SK-N-SH treated with all-trans-retinoic acid at 6 μM for 48 hours (cell line): Measurements from ENCODE around the gene ACACB.

Experiments
- ATAC-seq: fragments of 200-7000 bp; cut with Tn5 transposase; 3 replicates; pipeline ENCODE4 v1.9.1; 2020; ENCODE audit warnings: mild to moderate bottlenecking, moderate library complexity
- ARNTL ChIP-seq: fragments of 450-650 bp; formaldehyde crosslinking; IDR thresholded peaks from 2 replicates; pipeline ENCODE4 v1.5.0; 2020; ENCODE audit warnings: low read depth, mild to moderate bottlenecking, moderate library complexity, borderline replicate concordance
- BACH2 ChIP-seq: fragments of 250-450 bp; sonication (Bioruptor Pico); IDR thresholded peaks from 2 replicates; pipeline ENCODE4 v1.9.0; 2021; ENCODE audit warnings: mild to moderate bottlenecking, borderline replicate concordance
- CSDC2 ChIP-seq: fragments of 250-450 bp; sonication (Bioruptor Pico); IDR thresholded peaks from 2 replicates; pipeline ENCODE4 v1.5.0; 2020; ENCODE audit warnings: mild to moderate bottlenecking, moderate library complexity
- CSRNP3 ChIP-seq: fragments of 250-450 bp; sonication (Bioruptor Pico); IDR thresholded peaks from 2 replicates; pipeline ENCODE4 v1.5.1; 2021; ENCODE audit warnings: mild to moderate bottlenecking, moderate library complexity
- ESRRG ChIP-seq: fragments of 250-450 bp; sonication (Bioruptor Pico); IDR thresholded peaks from 2 replicates; pipeline ENCODE4 v1.6.1; 2021; ENCODE audit warnings: mild to moderate bottlenecking
- ISL1 ChIP-seq: fragments of 250-450 bp; sonication (Bioruptor Pico); IDR thresholded peaks from 2 replicates; pipeline ENCODE4 v2.1.2; 2022; ENCODE audit warnings: mild to moderate bottlenecking, moderate library complexity
- OSR1 ChIP-seq: fragments of 250-450 bp; sonication (Bioruptor Pico); IDR thresholded peaks from 2 replicates; pipeline ENCODE4 v1.8.0; 2022; ENCODE audit warnings: moderate library complexity, mild to moderate bottlenecking, inconsistent platforms
- POU6F1 ChIP-seq: fragments of 250-450 bp; sonication (Bioruptor Pico); IDR thresholded peaks from 2 replicates; pipeline ENCODE4 v1.8.0; 2021; ENCODE audit warnings: low read depth, mild to moderate bottlenecking, moderate library complexity, borderline replicate concordance
- PPARA ChIP-seq: fragments of 250-450 bp; sonication (Bioruptor Pico); IDR thresholded peaks from 2 replicates; pipeline ENCODE4 v1.5.0; 2020; ENCODE audit warnings: mild to moderate bottlenecking, borderline replicate concordance
- RARB ChIP-seq: fragments of 250-450 bp; sonication (Bioruptor Pico); IDR thresholded peaks from 2 replicates; pipeline ENCODE4 v1.8.0; 2021; ENCODE audit warnings: mild to moderate bottlenecking, moderate library complexity
- SNAI2 ChIP-seq: fragments of 250-450 bp; sonication (Bioruptor Pico); IDR thresholded peaks from 2 replicates; pipeline ENCODE4 v1.5.0; 2020; ENCODE audit warnings: mild to moderate bottlenecking, moderate library complexity
- TCF4 ChIP-seq: fragments of 250-450 bp; sonication (Bioruptor Pico); IDR thresholded peaks from 2 replicates; pipeline ENCODE4 v1.8.0; 2021; ENCODE audit warnings: mild to moderate bottlenecking, moderate library complexity, borderline replicate concordance
- TOX ChIP-seq: fragments of 250-450 bp; sonication (Bioruptor Pico); IDR thresholded peaks from 2 replicates; pipeline ENCODE4 v1.8.0; 2021; ENCODE audit warnings: mild to moderate bottlenecking, moderate library complexity, borderline replicate concordance
- TSHZ2 ChIP-seq: fragments of 250-450 bp; sonication (Bioruptor Pico); IDR thresholded peaks from 2 replicates; pipeline ENCODE4 v1.5.0; 2020; ENCODE audit warnings: mild to moderate bottlenecking, moderate library complexity
- ZC3H10 ChIP-seq: fragments of 250-450 bp; sonication (Bioruptor Pico); IDR thresholded peaks from 2 replicates; pipeline ENCODE4 v1.5.1; 2021; ENCODE audit warnings: mild to moderate bottlenecking, moderate library complexity
- ZFP3 ChIP-seq: fragments of 250-450 bp; sonication (Bioruptor Pico); IDR thresholded peaks from 2 replicates; pipeline ENCODE4 v1.5.0; 2020; ENCODE audit warnings: mild to moderate bottlenecking, moderate library complexity
- ZFP30 ChIP-seq: fragments of 450-650 bp; formaldehyde crosslinking; IDR thresholded peaks from 2 replicates; pipeline ENCODE4 v1.5.0; 2022; ENCODE audit warnings: mild to moderate bottlenecking, moderate library complexity
- ZNF565 ChIP-seq: fragments of 450-650 bp; formaldehyde crosslinking; conservative IDR thresholded peaks from 2 replicates; pipeline ENCODE4 v1.5.0; 2020; ENCODE audit warnings: low read depth, mild to moderate bottlenecking, moderate library complexity
- ZNF70 ChIP-seq: fragments of 450-650 bp; formaldehyde crosslinking; IDR thresholded peaks from 2 replicates; pipeline ENCODE4 v1.5.0; 2020; ENCODE audit warnings: mild to moderate bottlenecking, moderate library complexity
- ZNF8 ChIP-seq: fragments of 450-650 bp; formaldehyde crosslinking; IDR thresholded peaks from 2 replicates; pipeline ENCODE4 v1.5.0; 2020; ENCODE audit warnings: mild to moderate bottlenecking, moderate library complexity
- TF ChIP-seq, protein P1 (sequence below): fragments of 250-450 bp; sonication (Bioruptor Pico); IDR thresholded peaks from 2 replicates; pipeline ENCODE4 v1.5.1; 2020; ENCODE audit warnings: low read depth, mild to moderate bottlenecking, moderate library complexity
- TF ChIP-seq, protein P2 (sequence below): fragments of 250-450 bp; sonication (Bioruptor Pico); IDR thresholded peaks from 2 replicates; pipeline ENCODE4 v1.8.0; 2020; ENCODE audit warnings: mild to moderate bottlenecking, moderate library complexity, borderline replicate concordance

Gene ACACB

GRCh38 chr12:109162551-109162950 lies 46.2 kb downstream of the ACACB start:
- ATAC-seq: no peak
- TF ChIP-seq ZC3H10 (CRISPR knock-in tag) (no peak), POU6F1 (CRISPR knock-in tag) (no peak), ZFP3 (no peak), RARB (CRISPR knock-in tag) (no peak), ZNF70 (CRISPR knock-in tag) (no peak), ZFP30 (CRISPR knock-in tag) (no peak), ARNTL (CRISPR knock-in tag) (no peak), TSHZ2 (CRISPR knock-in tag) (no peak), TOX (CRISPR knock-in tag) (no peak), ZNF565 (CRISPR knock-in tag) (no peak), PPARA (CRISPR knock-in tag) (no peak), BACH2 (CRISPR knock-in tag) (no peak), TCF4 (CRISPR knock-in tag) (no peak), ISL1 (no peak), CSRNP3 (no peak), SNAI2 (CRISPR knock-in tag) (no peak), ZNF8 (CRISPR knock-in tag) (no peak), CSDC2 (no peak)
- TF ChIP-seq, protein P1, sequence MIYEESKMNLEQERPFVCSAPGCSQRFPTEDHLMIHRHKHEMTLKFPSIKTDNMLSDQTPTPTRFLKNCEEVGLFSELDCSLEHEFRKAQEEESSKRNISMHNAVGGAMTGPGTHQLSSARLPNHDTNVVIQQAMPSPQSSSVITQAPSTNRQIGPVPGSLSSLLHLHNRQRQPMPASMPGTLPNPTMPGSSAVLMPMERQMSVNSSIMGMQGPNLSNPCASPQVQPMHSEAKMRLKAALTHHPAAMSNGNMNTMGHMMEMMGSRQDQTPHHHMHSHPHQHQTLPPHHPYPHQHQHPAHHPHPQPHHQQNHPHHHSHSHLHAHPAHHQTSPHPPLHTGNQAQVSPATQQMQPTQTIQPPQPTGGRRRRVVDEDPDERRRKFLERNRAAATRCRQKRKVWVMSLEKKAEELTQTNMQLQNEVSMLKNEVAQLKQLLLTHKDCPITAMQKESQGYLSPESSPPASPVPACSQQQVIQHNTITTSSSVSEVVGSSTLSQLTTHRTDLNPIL: no peak

DNA sequence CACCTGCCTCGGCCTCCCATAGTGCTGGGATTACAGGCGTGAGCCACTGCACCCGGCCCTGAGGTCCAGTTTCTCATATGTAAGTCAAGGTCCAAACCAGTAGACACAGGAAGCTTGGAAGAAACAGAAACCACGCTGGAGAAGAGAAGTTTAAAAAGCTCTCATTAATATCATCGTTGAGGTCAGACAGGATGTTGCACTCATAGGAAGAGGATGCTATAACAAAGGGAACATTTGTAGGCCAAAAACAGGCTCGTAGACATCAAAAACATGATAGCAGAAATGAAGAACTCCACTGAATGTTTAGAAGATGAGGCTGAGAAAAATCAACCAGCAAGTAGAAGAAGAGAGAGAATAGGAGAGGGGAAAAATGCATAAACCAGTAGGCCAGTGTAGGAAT lies 46.8 kb downstream of the ACACB start:
- ATAC-seq: no peak
- TF ChIP-seq ZNF565 (CRISPR knock-in tag) (no peak), RARB (CRISPR knock-in tag) (no peak), ZC3H10 (CRISPR knock-in tag) (no peak), ZFP30 (CRISPR knock-in tag) (no peak), ZFP3 (no peak), CSRNP3 (no peak), BACH2 (CRISPR knock-in tag) (no peak), OSR1 (no peak), ISL1 (no peak), TCF4 (CRISPR knock-in tag) (no peak)

GRCh38 chr12:109165599-109165998 lies 49.2 kb downstream of the ACACB start:
- ATAC-seq: no peak
- TF ChIP-seq PPARA (CRISPR knock-in tag): no peak

- no peak for ATAC-seq
Observed at GRCh38 chr12:109166371-109166770, 50.0 kb downstream of the ACACB start.

More at GRCh38 chr12:109166371-109166770, 50.0 kb downstream of the ACACB start:
- TF ChIP-seq ZNF565 (CRISPR knock-in tag) (no peak), ISL1 (no peak), CSDC2 (no peak), RARB (CRISPR knock-in tag) (no peak), ZNF70 (CRISPR knock-in tag) (no peak), BACH2 (CRISPR knock-in tag) (no peak), ESRRG (CRISPR knock-in tag) (no peak), ZFP30 (CRISPR knock-in tag) (no peak), ZNF8 (CRISPR knock-in tag) (no peak), TOX (CRISPR knock-in tag) (no peak)
- TF ChIP-seq, protein P2, sequence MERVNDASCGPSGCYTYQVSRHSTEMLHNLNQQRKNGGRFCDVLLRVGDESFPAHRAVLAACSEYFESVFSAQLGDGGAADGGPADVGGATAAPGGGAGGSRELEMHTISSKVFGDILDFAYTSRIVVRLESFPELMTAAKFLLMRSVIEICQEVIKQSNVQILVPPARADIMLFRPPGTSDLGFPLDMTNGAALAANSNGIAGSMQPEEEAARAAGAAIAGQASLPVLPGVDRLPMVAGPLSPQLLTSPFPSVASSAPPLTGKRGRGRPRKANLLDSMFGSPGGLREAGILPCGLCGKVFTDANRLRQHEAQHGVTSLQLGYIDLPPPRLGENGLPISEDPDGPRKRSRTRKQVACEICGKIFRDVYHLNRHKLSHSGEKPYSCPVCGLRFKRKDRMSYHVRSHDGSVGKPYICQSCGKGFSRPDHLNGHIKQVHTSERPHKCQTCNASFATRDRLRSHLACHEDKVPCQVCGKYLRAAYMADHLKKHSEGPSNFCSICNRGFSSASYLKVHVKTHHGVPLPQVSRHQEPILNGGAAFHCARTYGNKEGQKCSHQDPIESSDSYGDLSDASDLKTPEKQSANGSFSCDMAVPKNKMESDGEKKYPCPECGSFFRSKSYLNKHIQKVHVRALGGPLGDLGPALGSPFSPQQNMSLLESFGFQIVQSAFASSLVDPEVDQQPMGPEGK (CRISPR knock-in tag): no peak
